ENCODE measurements around the gene SMG9. TPM values are rescaled to one million over a fixed set of nuclear protein-coding genes. Genes with fewer than 3 reads are reported as not detected.

Gene SMG9
- total RNA-seq, 3 donors from 2014 or later, result 32.2 to 41.4 (median 34.7) TPM

DNA sequence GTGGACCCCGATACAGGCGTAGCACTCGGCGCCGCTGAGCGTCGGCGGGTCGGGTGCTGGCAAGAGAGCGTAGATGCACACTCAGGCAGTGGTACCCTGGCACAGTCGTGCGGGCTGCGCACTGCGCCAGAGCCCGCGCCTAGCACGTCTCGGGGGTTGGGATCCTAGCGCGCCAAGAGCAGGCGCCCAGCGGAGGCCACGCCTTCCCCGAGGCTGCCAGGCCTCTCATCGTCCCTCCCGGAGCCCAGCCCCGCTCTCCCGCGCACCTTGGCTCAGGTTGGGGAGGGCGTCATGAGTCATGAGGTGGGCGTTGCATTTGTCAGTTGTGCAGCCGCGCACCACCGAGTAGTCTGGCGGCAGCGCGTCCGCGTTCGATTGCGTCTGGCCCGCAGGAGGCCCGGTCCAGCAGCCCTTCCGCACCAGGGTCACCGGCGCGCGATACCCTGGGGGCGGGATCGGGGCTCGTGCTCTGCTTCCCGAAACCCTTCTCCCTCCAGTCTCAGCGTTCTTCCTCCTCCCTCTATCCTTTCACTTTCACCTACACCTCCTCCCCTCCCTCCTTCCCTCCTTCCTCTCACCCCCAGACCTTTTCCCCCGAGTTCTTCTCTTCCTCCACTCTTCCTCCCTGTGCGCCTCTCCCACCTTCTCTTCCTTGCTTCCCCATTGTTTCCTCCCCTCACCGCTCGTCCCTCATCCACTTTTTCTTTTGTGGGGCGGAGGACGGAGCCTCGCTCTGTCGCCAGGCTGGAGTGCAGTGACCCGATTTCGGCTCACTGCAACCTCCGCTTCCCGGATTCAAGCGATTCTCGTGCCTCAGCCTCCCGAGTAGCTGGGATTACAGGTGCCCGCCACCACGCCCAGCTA lies 44.0 kb upstream of the SMG9 start:
- Histone ChIP-seq H3K4me1 (ENCODE audit: low read depth) (peaks cover 4% of the 10 kb centered on the region), H3K36me3 (ENCODE audit: low read depth) (no peaks in the 10 kb centered on the region), H3K9me3 (no peaks in the 10 kb centered on the region), H3K4me3 (no peak overlapping the region)
- TF ChIP-seq, protein P1, sequence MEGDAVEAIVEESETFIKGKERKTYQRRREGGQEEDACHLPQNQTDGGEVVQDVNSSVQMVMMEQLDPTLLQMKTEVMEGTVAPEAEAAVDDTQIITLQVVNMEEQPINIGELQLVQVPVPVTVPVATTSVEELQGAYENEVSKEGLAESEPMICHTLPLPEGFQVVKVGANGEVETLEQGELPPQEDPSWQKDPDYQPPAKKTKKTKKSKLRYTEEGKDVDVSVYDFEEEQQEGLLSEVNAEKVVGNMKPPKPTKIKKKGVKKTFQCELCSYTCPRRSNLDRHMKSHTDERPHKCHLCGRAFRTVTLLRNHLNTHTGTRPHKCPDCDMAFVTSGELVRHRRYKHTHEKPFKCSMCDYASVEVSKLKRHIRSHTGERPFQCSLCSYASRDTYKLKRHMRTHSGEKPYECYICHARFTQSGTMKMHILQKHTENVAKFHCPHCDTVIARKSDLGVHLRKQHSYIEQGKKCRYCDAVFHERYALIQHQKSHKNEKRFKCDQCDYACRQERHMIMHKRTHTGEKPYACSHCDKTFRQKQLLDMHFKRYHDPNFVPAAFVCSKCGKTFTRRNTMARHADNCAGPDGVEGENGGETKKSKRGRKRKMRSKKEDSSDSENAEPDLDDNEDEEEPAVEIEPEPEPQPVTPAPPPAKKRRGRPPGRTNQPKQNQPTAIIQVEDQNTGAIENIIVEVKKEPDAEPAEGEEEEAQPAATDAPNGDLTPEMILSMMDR (IDR thresholded peaks at IDR 0.05), result no peak
- DNase-seq, result peak; percentile 66 to 83 (median 81)
- intact Hi-C loops (cut with DNase I, micrococcal nuclease), result no loop called here
- ATAC-seq, result peak; percentile 87

DNA sequence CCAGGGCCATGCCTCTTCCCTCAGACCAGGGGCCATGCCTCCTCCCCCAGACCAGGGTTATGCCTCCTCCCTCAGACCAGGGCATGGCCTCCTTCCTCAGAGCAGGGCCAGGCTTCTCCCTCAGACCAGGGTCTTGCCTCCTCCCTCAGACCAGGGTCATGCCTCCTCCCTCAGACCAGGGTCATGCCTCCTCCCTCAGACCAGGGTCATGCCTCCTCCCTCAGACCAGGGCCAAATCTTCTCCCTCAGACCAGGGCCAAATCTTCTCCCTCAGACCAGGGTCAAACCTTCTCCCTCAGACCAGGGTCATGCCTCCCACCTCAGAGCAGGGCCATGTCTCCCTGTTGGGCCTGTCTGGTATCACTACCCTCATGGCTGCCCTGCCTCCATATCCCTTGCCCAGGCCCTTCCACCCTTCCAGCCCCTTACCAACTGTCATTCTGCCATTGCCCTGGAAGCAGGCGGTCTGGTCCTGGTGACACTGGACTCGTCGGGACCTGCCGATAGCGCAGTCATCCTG lies 43.3 kb upstream of the SMG9 start:
- ATAC-seq, result no peak
- intact Hi-C loops (cut with DNase I, micrococcal nuclease), result no loop called here

DNA sequence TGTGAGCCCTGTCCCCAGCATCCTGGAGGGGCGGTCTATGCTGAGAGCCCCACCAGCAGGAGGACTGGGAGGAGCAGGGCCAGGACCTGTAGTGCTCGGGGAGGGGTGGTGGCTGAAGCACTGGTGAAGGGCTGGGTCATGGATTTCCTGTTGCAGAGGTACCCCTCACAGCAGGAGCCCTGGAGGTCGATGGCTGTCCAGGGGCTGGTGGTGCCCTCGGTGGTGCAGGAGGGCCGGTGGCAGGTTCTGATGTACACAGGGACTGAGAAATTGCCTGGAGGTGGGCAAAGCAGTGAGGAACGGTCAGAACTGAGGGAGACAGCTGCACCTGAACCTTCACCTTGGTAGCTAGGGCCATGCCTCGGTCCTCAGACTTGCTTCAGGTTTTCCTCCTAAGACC lies 42.8 kb upstream of the SMG9 start:
- no peak for ATAC-seq
- H3K4me3 ChIP-seq, result no peak overlapping the region
- no peak for DNase-seq
- no peaks in the 10 kb centered on the region for H3K9me3 ChIP-seq
- TF ChIP-seq, protein P1 (IDR thresholded peaks at IDR 0.05), result no peak
- no peaks in the 10 kb centered on the region for H3K36me3 ChIP-seq (ENCODE audit: low read depth)
- intact Hi-C loops (cut with DNase I, micrococcal nuclease), result no loop called here
- H3K4me1 ChIP-seq (ENCODE audit: low read depth), result peaks cover 4% of the 10 kb centered on the region

More for the DNA sequence above, 43.3 kb upstream of the SMG9 start:
- TF ChIP-seq, protein P1 (IDR thresholded peaks at IDR 0.05), result no peak
- H3K4me1 ChIP-seq (ENCODE audit: low read depth), result peaks cover 4% of the 10 kb centered on the region
- no peaks in the 10 kb centered on the region for H3K36me3 ChIP-seq (ENCODE audit: low read depth)
- no peaks in the 10 kb centered on the region for H3K9me3 ChIP-seq
- H3K4me3 ChIP-seq, result no peak overlapping the region
- no peak for DNase-seq

DNA sequence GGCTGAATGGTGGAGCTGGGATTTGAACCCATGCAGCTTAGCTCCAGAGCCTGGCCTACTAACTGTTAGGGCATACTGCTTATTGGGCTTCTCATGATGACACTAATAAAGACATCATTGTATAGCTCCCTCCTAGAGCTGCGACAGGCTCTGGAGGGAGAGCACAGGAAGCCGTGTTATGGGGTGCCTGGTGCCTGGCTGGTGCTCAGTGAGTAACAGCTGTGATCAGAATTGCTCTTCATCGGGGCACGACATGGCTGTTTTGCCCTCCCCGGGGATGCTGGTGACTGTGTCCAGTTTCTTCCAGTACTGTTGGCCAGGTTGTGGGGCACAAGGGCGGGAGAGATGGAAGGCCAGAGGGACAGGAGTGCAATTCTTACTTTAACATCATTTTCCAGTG lies 42.4 kb upstream of the SMG9 start:
- ATAC-seq, result no peak
- DNase-seq, result no peak
- intact Hi-C loops (cut with DNase I, micrococcal nuclease), result no loop called here

DNA sequence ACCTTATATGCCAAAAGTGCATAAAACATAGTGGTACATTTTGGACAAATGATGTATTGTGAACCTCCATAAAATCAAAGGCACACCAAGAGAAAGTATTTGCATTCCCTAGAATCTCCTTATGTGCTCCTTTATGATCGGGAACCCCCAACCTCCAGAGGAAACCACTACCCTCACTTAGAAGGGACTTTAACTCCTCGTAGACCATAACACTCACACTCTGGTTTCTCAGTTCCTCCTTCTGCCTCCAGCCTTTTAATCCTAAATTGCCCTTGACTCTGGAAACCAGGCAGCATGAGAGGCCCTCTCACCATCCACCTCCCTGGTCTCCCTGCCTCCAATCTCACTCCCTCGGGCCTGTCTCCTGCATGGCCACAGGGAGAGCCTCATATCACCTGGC lies 35.8 kb upstream of the SMG9 start:
- intact Hi-C loops (cut with DNase I, micrococcal nuclease), result no loop called here
- Histone ChIP-seq H3K9me3 (no peaks in the 10 kb centered on the region), H3K36me3 (ENCODE audit: low read depth) (no peaks in the 10 kb centered on the region), H3K4me1 (ENCODE audit: low read depth) (no peaks in the 10 kb centered on the region), H3K4me3 (no peak overlapping the region)
- TF ChIP-seq, protein P1 (IDR thresholded peaks at IDR 0.05), result no peak
- DNase-seq, result no peak
- no peak for ATAC-seq

More for the DNA sequence above, 42.4 kb upstream of the SMG9 start:
- no peak overlapping the region for H3K4me3 ChIP-seq
- TF ChIP-seq, protein P1 (IDR thresholded peaks at IDR 0.05), result no peak
- no peaks in the 10 kb centered on the region for H3K9me3 ChIP-seq
- H3K36me3 ChIP-seq (ENCODE audit: low read depth), result no peaks in the 10 kb centered on the region
- H3K4me1 ChIP-seq (ENCODE audit: low read depth), result peaks cover 4% of the 10 kb centered on the region
